ENCODE results near the gene PDXP. TPM values are rescaled to one million over a fixed set of nuclear protein-coding genes. Genes with fewer than 3 reads are reported as not detected.

The PDXP gene
- total and polyA plus RNA-seq, 11 donors = 12.8 to 36.4 (median 25.9) TPM

- H3K27ac ChIP-seq = peak overlapping the region in 3 of 12 donors; percentile 95 to 98 (median 98)
- ATAC-seq = no peak
- no peaks in the 10 kb centered on the region for H3K9me3 ChIP-seq
- WGBS, 4 donors = 72 to 97% (median 79%) methylated on average over 3 to 11 of the region's 11 CpGs
- no peak for DNase-seq
- intact Hi-C loops (cut with DNase I) = no loop called here
- no peaks in the 10 kb centered on the region for H3K27me3 ChIP-seq
- no peak for TF ChIP-seq POLR2A (IDR thresholded peaks at IDR 0.05)
- no peak for TF ChIP-seq CTCF (IDR thresholded peaks at IDR 0.05)
- peaks cover 0 to 7% (median 3%) of the 10 kb centered on the region in 9 donors for H3K36me3 ChIP-seq
- H3K4me1 ChIP-seq = peaks cover 3 to 52% (median 25%) of the 10 kb centered on the region in 12 donors
- no peak overlapping the region for H3K4me3 ChIP-seq
Measured at GRCh38 chr22:37672920-37673455, 14.5 kb downstream of the PDXP start.

DNA sequence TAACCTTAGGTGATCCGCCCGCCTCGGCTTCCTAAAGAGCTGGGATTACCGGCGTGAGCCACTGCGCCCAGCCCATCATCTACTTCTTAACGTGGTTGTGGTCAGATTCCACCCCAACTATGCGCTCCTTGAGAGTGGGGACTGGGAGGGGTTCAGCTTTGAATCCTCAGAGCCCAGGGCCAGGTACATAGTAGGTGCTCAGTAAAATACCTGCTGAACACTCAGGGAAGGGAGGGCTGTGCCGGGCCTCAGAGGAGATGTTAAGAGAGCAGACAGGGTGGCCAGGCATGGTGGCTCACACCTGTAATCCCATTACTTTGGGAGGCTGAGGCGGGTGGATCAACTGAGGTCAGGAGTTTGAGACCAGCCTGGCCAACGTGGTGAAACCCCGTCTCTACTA lies 15.7 kb downstream of the PDXP start:
- ATAC-seq = no peak
- intact Hi-C loops (cut with DNase I) = loop anchor here in 4 of 10 donors (2.0 kb wide), 2 partner anchors 15 to 65 kb away; partner anchors contain the start of genes PDXP (in 4 of the 4) and GGA1 (in 1 of the 4)
- no peaks in the 10 kb centered on the region for H3K9me3 ChIP-seq
- 88 to 89% (median 89%) methylated on average over 12 of the region's 12 CpGs for WGBS, 4 donors
- DNase-seq = no peak
- TF ChIP-seq CTCF (IDR thresholded peaks at IDR 0.05) = no peak
- TF ChIP-seq POLR2A (IDR thresholded peaks at IDR 0.05) = no peak
- H3K4me1 ChIP-seq = peaks cover 3 to 60% (median 30%) of the 10 kb centered on the region in 12 donors
- H3K27ac ChIP-seq = peak overlapping the region; percentile 74 to 99 (median 96)
- H3K27me3 ChIP-seq = no peaks in the 10 kb centered on the region
- H3K4me3 ChIP-seq = peak overlapping the region in 5 of 12 donors; percentile 66 to 92 (median 72)
- H3K36me3 ChIP-seq = peaks cover 0 to 20% (median 16%) of the 10 kb centered on the region in 9 donors

- peak; percentile 97 to 99 (median 98) for DNase-seq
- peak; percentile 88 to 92 (median 90) for ATAC-seq
- Histone ChIP-seq H3K4me3 (peak within 1 kb of the TSS; percentile 52 to 92 (median 71)), H3K4me1 (peaks cover 3 to 60% (median 30%) of the 10 kb centered on the region in 12 donors), H3K27me3 (no peaks in the 10 kb centered on the region), H3K9me3 (no peaks in the 10 kb centered on the region), H3K27ac (peak within 1 kb of the TSS; percentile 74 to 99 (median 96)), H3K36me3 (peaks cover 0 to 30% (median 25%) of the 10 kb centered on the region in 9 donors)
- 1 to 7% (median 3%) methylated on average over 12 to 34 of the region's 34 CpGs for WGBS, 4 donors
- TF ChIP-seq POLR2A (IDR thresholded peaks at IDR 0.05) (peak in 1 of 2 donors; percentile 53), CTCF (IDR thresholded peaks at IDR 0.05) (peak in 5 of 12 donors; percentile 29 to 57 (median 49))
- intact Hi-C loops (cut with DNase I) = loop anchor here in 6 of 10 donors (1.0 to 5.0 kb wide), 7 partner anchors 13 to 77 kb away; partner anchors contain the start of genes PDXP (in 5 of the 6) and GGA1 (in 1 of the 6)
Measured at GRCh38 chr22:37674951-37675929, 16.7 kb downstream of the PDXP start, which contains the start of gene LGALS1. Gene LGALS1, plus strand, starts transcription at chr22:37675636. Its CDS starts 67 bp downstream, at chr22:37675703.
